DOHH2 (cell line): ENCODE results near the gene UBE2QL1.

Experiments used
- H3F3A ChIP-seq: fragments of 200-600 bp; sonication (generic), shearing (Covaris generic); 2 replicates; pipeline ENCODE4 v1.6.0; 2016; ENCODE audit warnings: antibody characterized with exemption, mild to moderate bottlenecking; ENCODE audit not compliant: control insufficient read depth, insufficient read depth
- H3K27ac ChIP-seq: fragments of 200-600 bp; sonication (generic); 2 replicates; pipeline ENCODE4 v1.5.1; 2014; ENCODE audit warnings: low read depth, mild to moderate bottlenecking, low read length, moderate library complexity
- H3K27me3 ChIP-seq: fragments of 200-600 bp; sonication (generic); 2 replicates; pipeline ENCODE4 v1.6.1; 2014; ENCODE audit warnings: mild to moderate bottlenecking, low read length, mixed read lengths; ENCODE audit not compliant: control insufficient read depth
- H3K36me3 ChIP-seq: fragments of 200-600 bp; sonication (generic); 2 replicates; pipeline ENCODE4 v1.6.1; 2014; ENCODE audit warnings: mild to moderate bottlenecking, low read length, moderate library complexity, mixed read lengths; ENCODE audit not compliant: control insufficient read depth
- H3K4me1 ChIP-seq: fragments of 200-600 bp; sonication (generic); 2 replicates; pipeline ENCODE4 v1.6.1; 2014; ENCODE audit warnings: mild to moderate bottlenecking, low read length, mixed read lengths; ENCODE audit not compliant: control insufficient read depth
- H3K4me2 ChIP-seq: fragments of 200-600 bp; sonication (generic); 2 replicates; pipeline ENCODE4 v1.6.0; 2014; ENCODE audit warnings: mild to moderate bottlenecking, low read length, moderate library complexity
- H3K4me3 ChIP-seq: fragments of 200-600 bp; sonication (generic); 2 replicates; pipeline ENCODE4 v1.5.1; 2014; ENCODE audit warnings: mild to moderate bottlenecking, low read length, mixed read lengths
- H3K79me2 ChIP-seq: fragments of 200-600 bp; sonication (generic); 2 replicates; pipeline ENCODE4 v1.6.1; 2014; ENCODE audit warnings: mild to moderate bottlenecking, low read length, mixed read lengths; ENCODE audit not compliant: control insufficient read depth
- H3K9me2 ChIP-seq: fragments of 200-600 bp; sonication (generic); replicated peaks from 2 replicates; pipeline ENCODE4 v1.6.1; 2014; ENCODE audit warnings: mild to moderate bottlenecking, low read length, mixed read lengths; ENCODE audit not compliant: control insufficient read depth
- H3K9me3 ChIP-seq: fragments of 200-600 bp; sonication (generic); 2 replicates; pipeline ENCODE4 v1.6.1; 2014; ENCODE audit warnings: antibody characterized with exemption, low read length, mixed read lengths; ENCODE audit not compliant: control insufficient read depth, insufficient read depth
- H4K20me1 ChIP-seq: fragments of 200-600 bp; sonication (generic); 2 replicates; pipeline ENCODE4 v1.6.0; 2014; ENCODE audit warnings: low read depth, mild to moderate bottlenecking, antibody characterized with exemption, low read length, moderate library complexity; ENCODE audit not compliant: control insufficient read depth, insufficient read depth
- CTCF ChIP-seq: fragments of 200-600 bp; sonication (generic); IDR thresholded peaks from one replicate; pipeline ENCODE4 v1.5.1; 2014; ENCODE audit warnings: antibody characterized with exemption, mild to moderate bottlenecking, low read depth, low read length; ENCODE audit not compliant: poor library complexity, severe bottlenecking
- EZH2phosphoT487 ChIP-seq: fragments of 200-600 bp; sonication (generic); IDR thresholded peaks from 2 replicates; pipeline ENCODE4 v1.6.1; 2017; ENCODE audit warnings: borderline replicate concordance, mild to moderate bottlenecking, antibody characterized with exemption, low read length, moderate library complexity, mixed read lengths

UBE2QL1 gene

GRCh38 chr5:6495433-6496206, 47.0 kb downstream of the UBE2QL1 start:
- no peaks in the 10 kb centered on the region for H3K9me3 ChIP-seq
- no peak overlapping the region for H3K4me2 ChIP-seq

GRCh38 chr5:6496207-6496584, 47.5 kb downstream of the UBE2QL1 start:
- Histone ChIP-seq H4K20me1 (no peaks in the 10 kb centered on the region), H3F3A (no peaks in the 10 kb centered on the region), H3K4me2 (no peak overlapping the region), H3K4me1 (no peaks in the 10 kb centered on the region), H3K4me3 (no peak overlapping the region), H3K27ac (no peak overlapping the region), H3K79me2 (no peaks in the 10 kb centered on the region), H3K36me3 (no peaks in the 10 kb centered on the region), H3K9me2 (no peaks in the 10 kb centered on the region), H3K27me3 (peaks cover 8% of the 10 kb centered on the region; the same call in 1 of the 2 replicates), H3K9me3 (no peaks in the 10 kb centered on the region)
- no peak for TF ChIP-seq EZH2phosphoT487
- TF ChIP-seq CTCF: no peak

More at GRCh38 chr5:6495433-6496206, 47.0 kb downstream of the UBE2QL1 start:
- no peak for TF ChIP-seq CTCF
- no peak for TF ChIP-seq EZH2phosphoT487
- Histone ChIP-seq H3F3A (no peaks in the 10 kb centered on the region), H3K27me3 (peaks cover 8% of the 10 kb centered on the region; the same call in 1 of the 2 replicates), H4K20me1 (no peaks in the 10 kb centered on the region), H3K4me1 (no peaks in the 10 kb centered on the region), H3K36me3 (no peaks in the 10 kb centered on the region), H3K27ac (no peak overlapping the region), H3K9me2 (no peaks in the 10 kb centered on the region), H3K4me3 (no peak overlapping the region), H3K79me2 (no peaks in the 10 kb centered on the region)

- Histone ChIP-seq H3K4me3 (no peak overlapping the region), H3K4me1 (no peaks in the 10 kb centered on the region), H3K79me2 (no peaks in the 10 kb centered on the region), H3F3A (no peaks in the 10 kb centered on the region), H3K27ac (no peak overlapping the region), H4K20me1 (no peaks in the 10 kb centered on the region), H3K27me3 (peaks cover 8% of the 10 kb centered on the region; the same call in 1 of the 2 replicates), H3K9me2 (no peaks in the 10 kb centered on the region), H3K9me3 (no peaks in the 10 kb centered on the region), H3K36me3 (no peaks in the 10 kb centered on the region), H3K4me2 (no peak overlapping the region)
- TF ChIP-seq EZH2phosphoT487 (no peak), CTCF (no peak)
Observed at GRCh38 chr5:6496636-6497035, 48.0 kb downstream of the UBE2QL1 start.
